Measurements from ENCODE around the gene KRTAP24-1. TPM values are rescaled to one million over a fixed set of nuclear protein-coding genes. Genes with fewer than 3 reads are reported as not detected.

KRTAP24-1 gene
- total and polyA plus RNA-seq, 2 experiments from 2014 or later: not detected

DNA sequence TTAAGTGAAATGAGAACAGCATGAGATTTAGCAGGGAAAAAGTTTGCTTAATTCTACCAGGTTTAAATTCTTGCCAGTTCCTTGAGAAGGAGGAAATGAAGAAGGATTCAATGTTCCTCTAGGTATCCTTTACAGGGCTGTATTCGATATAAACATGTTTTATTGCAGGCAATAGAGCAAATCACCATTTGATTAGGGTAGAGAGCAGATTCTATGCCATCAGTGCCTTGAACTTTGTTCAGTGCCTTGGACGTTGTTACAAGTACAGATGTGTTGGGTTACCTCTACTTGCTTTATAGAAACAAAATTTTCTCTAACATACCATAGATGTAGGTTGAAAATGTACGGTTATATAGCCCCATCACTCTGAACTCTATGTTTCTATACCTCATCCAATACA lies 48.7 kb downstream of the KRTAP24-1 start:
- Histone ChIP-seq H3K4me3 (no peak overlapping the region), H3K79me2 (ENCODE audit: insufficient read depth) (no peaks in the 10 kb centered on the region), H2AFZ (no peak overlapping the region), H3K36me3 (ENCODE audit: low read depth) (no peaks in the 10 kb centered on the region), H3K27me3 (replicated peaks; ENCODE audit: insufficient read depth) (no peaks in the 10 kb centered on the region), H3K9me2 (ENCODE audit: insufficient read depth) (no peaks in the 10 kb centered on the region), H3K4me1 (ENCODE audit: insufficient read depth) (peaks cover 23% of the 10 kb centered on the region), H4K20me1 (ENCODE audit: insufficient read depth) (no peaks in the 10 kb centered on the region), H3K27ac (no peak overlapping the region), H3K4me2 (ENCODE audit: unreplicated experiment) (peak overlapping the region; percentile 27), H3F3A (ENCODE audit: insufficient read depth) (peaks cover 19% of the 10 kb centered on the region), H3K9ac (no peak overlapping the region), H3K9me3 (ENCODE audit: low read depth) (no peaks in the 10 kb centered on the region)
- 26 to 28% methylated on average over 3 of the region's 3 CpGs for WGBS, 2 experiments (ENCODE audit: low coverage in 1 of 2, low lambda C conversion rate in 2 of 2, missing lambda C conversion rate in 2 of 2)
- no peak for DNase-seq
- in situ Hi-C loops (cut with MboI): no loop called here
- TF ChIP-seq EZH2 (IDR thresholded peaks at IDR 0.05; ENCODE audit: insufficient read depth, poor library complexity, severe bottlenecking) (no peak), EZH2phosphoT487 (IDR thresholded peaks at IDR 0.05; ENCODE audit: insufficient read depth, low read depth) (no peak)

DNA sequence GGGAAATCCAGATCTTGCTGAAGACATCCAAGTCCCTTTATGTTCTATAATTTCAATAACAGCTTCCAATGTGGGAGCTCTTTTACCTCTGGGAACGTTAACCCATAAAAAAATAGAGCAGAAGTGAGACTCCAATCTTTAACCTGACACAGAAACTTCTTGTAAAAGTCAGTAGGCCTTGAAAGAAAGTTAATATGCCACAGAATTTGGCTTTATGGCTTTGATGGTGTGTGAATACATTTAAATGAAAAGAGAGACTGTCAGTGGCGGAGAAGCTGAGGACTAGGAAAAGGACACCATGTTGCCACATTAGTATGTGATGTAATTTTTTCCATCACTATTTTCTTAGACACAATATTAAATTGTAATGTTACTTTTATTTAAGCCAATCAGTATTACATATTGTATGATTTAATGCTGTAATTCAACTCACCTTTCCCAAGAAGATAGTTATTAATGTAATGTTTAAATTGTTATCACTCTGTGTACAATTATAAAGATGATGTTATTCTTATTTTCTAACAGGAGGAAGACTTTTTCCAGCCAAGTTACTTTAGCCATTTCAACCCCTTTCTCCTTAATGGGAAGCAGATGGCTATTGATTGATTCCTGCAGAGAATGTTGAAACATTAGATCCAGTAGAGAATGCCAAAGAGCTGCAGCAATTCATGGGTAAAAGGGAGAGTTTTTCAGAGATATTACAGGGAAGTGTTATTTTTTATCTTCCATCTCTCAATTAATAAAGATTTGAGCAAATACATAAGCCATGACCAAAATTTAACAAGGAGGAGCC lies 49.3 kb downstream of the KRTAP24-1 start:
- Histone ChIP-seq H3K4me2 (ENCODE audit: unreplicated experiment) (no peak overlapping the region), H3K27me3 (replicated peaks; ENCODE audit: insufficient read depth) (no peaks in the 10 kb centered on the region), H2AFZ (no peak overlapping the region), H3K36me3 (ENCODE audit: low read depth) (no peaks in the 10 kb centered on the region), H3K4me1 (ENCODE audit: insufficient read depth) (peaks cover 24% of the 10 kb centered on the region), H3K9ac (no peak overlapping the region), H4K20me1 (ENCODE audit: insufficient read depth) (no peaks in the 10 kb centered on the region), H3K9me2 (ENCODE audit: insufficient read depth) (no peaks in the 10 kb centered on the region), H3K9me3 (ENCODE audit: low read depth) (no peaks in the 10 kb centered on the region), H3K4me3 (no peak overlapping the region), H3K27ac (no peak overlapping the region), H3K79me2 (ENCODE audit: insufficient read depth) (no peaks in the 10 kb centered on the region), H3F3A (ENCODE audit: insufficient read depth) (peaks cover 25% of the 10 kb centered on the region)
- in situ Hi-C loops (cut with MboI): no loop called here
- no peak for DNase-seq
- TF ChIP-seq EZH2phosphoT487 (IDR thresholded peaks at IDR 0.05; ENCODE audit: insufficient read depth, low read depth): no peak
- no peak for TF ChIP-seq EZH2 (IDR thresholded peaks at IDR 0.05; ENCODE audit: insufficient read depth, poor library complexity, severe bottlenecking)
- WGBS, 2 experiments (ENCODE audit: low coverage in 1 of 2, low lambda C conversion rate in 2 of 2, missing lambda C conversion rate in 2 of 2): 79 to 81% methylated on average over 2 of the region's 2 CpGs

DNA sequence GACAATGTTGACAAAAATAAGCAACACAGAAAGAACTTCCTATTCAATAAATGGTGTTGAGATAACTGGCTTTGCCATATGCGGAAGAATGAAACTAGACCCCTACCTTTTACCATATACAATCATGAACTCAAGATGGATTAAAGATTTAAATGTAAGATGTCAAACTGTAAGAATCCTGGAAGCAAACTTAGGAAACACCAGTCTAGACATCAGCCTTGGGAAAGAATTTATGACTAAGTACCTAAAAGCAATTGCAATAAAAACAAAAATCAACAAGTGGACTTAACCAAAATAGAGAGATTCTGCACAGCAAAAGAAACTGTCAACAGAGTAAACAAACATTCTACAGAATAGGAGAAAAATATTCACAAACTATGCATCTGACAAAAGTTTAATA lies 50.7 kb downstream of the KRTAP24-1 start:
- Histone ChIP-seq H3K9me3 (ENCODE audit: low read depth) (no peaks in the 10 kb centered on the region), H3K27ac (no peak overlapping the region), H4K20me1 (ENCODE audit: insufficient read depth) (no peaks in the 10 kb centered on the region), H3K36me3 (ENCODE audit: low read depth) (no peaks in the 10 kb centered on the region), H3K4me2 (ENCODE audit: unreplicated experiment) (no peak overlapping the region), H3K4me1 (ENCODE audit: insufficient read depth) (peaks cover 35% of the 10 kb centered on the region), H3K4me3 (no peak overlapping the region), H2AFZ (no peak overlapping the region), H3K27me3 (replicated peaks; ENCODE audit: insufficient read depth) (no peaks in the 10 kb centered on the region), H3F3A (ENCODE audit: insufficient read depth) (peaks cover 36% of the 10 kb centered on the region), H3K79me2 (ENCODE audit: insufficient read depth) (no peaks in the 10 kb centered on the region), H3K9ac (no peak overlapping the region), H3K9me2 (ENCODE audit: insufficient read depth) (no peaks in the 10 kb centered on the region)
- WGBS, 2 experiments (ENCODE audit: low coverage in 1 of 2, low lambda C conversion rate in 2 of 2, missing lambda C conversion rate in 2 of 2): 95 to 100% methylated on average over 1 of the region's 1 CpG
- no peak for TF ChIP-seq EZH2phosphoT487 (IDR thresholded peaks at IDR 0.05; ENCODE audit: insufficient read depth, low read depth)
- TF ChIP-seq EZH2 (IDR thresholded peaks at IDR 0.05; ENCODE audit: insufficient read depth, poor library complexity, severe bottlenecking): no peak
- in situ Hi-C loops (cut with MboI): no loop called here
- DNase-seq: peak; percentile 26

Other genes starting within 250 kb of the KRTAP24-1 start
- not detected in 2 replicates for gene CLDN17, start 116.1 kb downstream of the KRTAP24-1 start, total RNA-seq (2014; rRNA removed; shearing (Covaris generic))
- gene CLDN17, start 116.1 kb downstream of the KRTAP24-1 start, polyA plus RNA-seq (2016; fragmentation: Nextera tagmentation; extraction: Ambion mirVana): not detected in 2 replicates
- gene CLDN8, start 66.9 kb downstream of the KRTAP24-1 start, total RNA-seq (2014; rRNA removed; shearing (Covaris generic)): not detected in 2 replicates
- not detected in 2 replicates for gene CLDN8, start 66.9 kb downstream of the KRTAP24-1 start, polyA plus RNA-seq (2016; fragmentation: Nextera tagmentation; extraction: Ambion mirVana)
- not detected in 2 replicates for gene KRTAP25-1, start 6.6 kb upstream of the KRTAP24-1 start, total RNA-seq (2014; rRNA removed; shearing (Covaris generic))
- gene KRTAP25-1, start 6.6 kb upstream of the KRTAP24-1 start, polyA plus RNA-seq (2016; fragmentation: Nextera tagmentation; extraction: Ambion mirVana): not detected in 2 replicates
- not detected in 2 replicates for gene KRTAP26-1, start 37.4 kb upstream of the KRTAP24-1 start, total RNA-seq (2014; rRNA removed; shearing (Covaris generic))
- gene KRTAP26-1, start 37.4 kb upstream of the KRTAP24-1 start, polyA plus RNA-seq (2016; fragmentation: Nextera tagmentation; extraction: Ambion mirVana): not detected in 2 replicates
- not detected in 2 replicates for gene KRTAP27-1, start 54.7 kb upstream of the KRTAP24-1 start, total RNA-seq (2014; rRNA removed; shearing (Covaris generic))
- not detected in 2 replicates for gene KRTAP27-1, start 54.7 kb upstream of the KRTAP24-1 start, polyA plus RNA-seq (2016; fragmentation: Nextera tagmentation; extraction: Ambion mirVana)
- gene KRTAP23-1, start 65.7 kb upstream of the KRTAP24-1 start, total RNA-seq (2014; rRNA removed; shearing (Covaris generic)): not detected in 2 replicates
- gene KRTAP23-1, start 65.7 kb upstream of the KRTAP24-1 start, polyA plus RNA-seq (2016; fragmentation: Nextera tagmentation; extraction: Ambion mirVana): not detected in 2 replicates
- not detected in 2 replicates for gene KRTAP13-2, start 89.3 kb upstream of the KRTAP24-1 start, total RNA-seq (2014; rRNA removed; shearing (Covaris generic))
- not detected in 2 replicates for gene KRTAP13-2, start 89.3 kb upstream of the KRTAP24-1 start, polyA plus RNA-seq (2016; fragmentation: Nextera tagmentation; extraction: Ambion mirVana)
- gene KRTAP13-1, start 113.1 kb upstream of the KRTAP24-1 start, total RNA-seq (2014; rRNA removed; shearing (Covaris generic)): not detected in 2 replicates
- gene KRTAP13-1, start 113.1 kb upstream of the KRTAP24-1 start, polyA plus RNA-seq (2016; fragmentation: Nextera tagmentation; extraction: Ambion mirVana): not detected in 2 replicates
- not detected in 2 replicates for gene KRTAP13-3, start 143.0 kb upstream of the KRTAP24-1 start, total RNA-seq (2014; rRNA removed; shearing (Covaris generic))
- not detected in 2 replicates for gene KRTAP13-3, start 143.0 kb upstream of the KRTAP24-1 start, polyA plus RNA-seq (2016; fragmentation: Nextera tagmentation; extraction: Ambion mirVana)
- gene KRTAP13-4, start 147.3 kb upstream of the KRTAP24-1 start, total RNA-seq (2014; rRNA removed; shearing (Covaris generic)): not detected in 2 replicates
- not detected in 2 replicates for gene KRTAP13-4, start 147.3 kb upstream of the KRTAP24-1 start, polyA plus RNA-seq (2016; fragmentation: Nextera tagmentation; extraction: Ambion mirVana)
- not detected in 2 replicates for gene KRTAP15-1, start 157.3 kb upstream of the KRTAP24-1 start, total RNA-seq (2014; rRNA removed; shearing (Covaris generic))
- not detected in 2 replicates for gene KRTAP15-1, start 157.3 kb upstream of the KRTAP24-1 start, polyA plus RNA-seq (2016; fragmentation: Nextera tagmentation; extraction: Ambion mirVana)
- not detected in 2 replicates for gene KRTAP19-1, start 197.4 kb upstream of the KRTAP24-1 start, total RNA-seq (2014; rRNA removed; shearing (Covaris generic))
- not detected in 2 replicates for gene KRTAP19-1, start 197.4 kb upstream of the KRTAP24-1 start, polyA plus RNA-seq (2016; fragmentation: Nextera tagmentation; extraction: Ambion mirVana)
- gene KRTAP19-2, start 204.5 kb upstream of the KRTAP24-1 start, total RNA-seq (2014; rRNA removed; shearing (Covaris generic)): not detected in 2 replicates
- not detected in 2 replicates for gene KRTAP19-2, start 204.5 kb upstream of the KRTAP24-1 start, polyA plus RNA-seq (2016; fragmentation: Nextera tagmentation; extraction: Ambion mirVana)
- gene KRTAP19-3, start 209.1 kb upstream of the KRTAP24-1 start, total RNA-seq (2014; rRNA removed; shearing (Covaris generic)): not detected in 2 replicates
- gene KRTAP19-3, start 209.1 kb upstream of the KRTAP24-1 start, polyA plus RNA-seq (2016; fragmentation: Nextera tagmentation; extraction: Ambion mirVana): not detected in 2 replicates
- gene KRTAP19-4, start 214.2 kb upstream of the KRTAP24-1 start, total RNA-seq (2014; rRNA removed; shearing (Covaris generic)): not detected in 2 replicates
- not detected in 2 replicates for gene KRTAP19-4, start 214.2 kb upstream of the KRTAP24-1 start, polyA plus RNA-seq (2016; fragmentation: Nextera tagmentation; extraction: Ambion mirVana)
- gene KRTAP19-5, start 219.2 kb upstream of the KRTAP24-1 start, total RNA-seq (2014; rRNA removed; shearing (Covaris generic)): not detected in 2 replicates
- not detected in 2 replicates for gene KRTAP19-5, start 219.2 kb upstream of the KRTAP24-1 start, polyA plus RNA-seq (2016; fragmentation: Nextera tagmentation; extraction: Ambion mirVana)